GM12865 (cell line): ENCODE results near the gene DEDD.
A peak's percentile ranks its signal among the peaks of the same experiment; 100 is the strongest.

Experiments
- DNase-seq: peaks from one replicate; pipeline ENCODE4 v3.0.0; 2010; ENCODE audit warnings: low read depth
- H3K4me3 ChIP-seq: 2 replicates; pipeline ENCODE4 v1.5.1; 2011; ENCODE audit warnings: mild to moderate bottlenecking, low read depth, low read length, control low read depth
- TF ChIP-seq, protein P1 (sequence below): IDR thresholded peaks from 2 replicates; pipeline ENCODE4 v1.5.1; 2011; ENCODE audit warnings: low read length, control low read depth, low read depth, inconsistent platforms; ENCODE audit not compliant: insufficient read depth; ENCODE audit errors: missing control alignments

Gene DEDD

DNA sequence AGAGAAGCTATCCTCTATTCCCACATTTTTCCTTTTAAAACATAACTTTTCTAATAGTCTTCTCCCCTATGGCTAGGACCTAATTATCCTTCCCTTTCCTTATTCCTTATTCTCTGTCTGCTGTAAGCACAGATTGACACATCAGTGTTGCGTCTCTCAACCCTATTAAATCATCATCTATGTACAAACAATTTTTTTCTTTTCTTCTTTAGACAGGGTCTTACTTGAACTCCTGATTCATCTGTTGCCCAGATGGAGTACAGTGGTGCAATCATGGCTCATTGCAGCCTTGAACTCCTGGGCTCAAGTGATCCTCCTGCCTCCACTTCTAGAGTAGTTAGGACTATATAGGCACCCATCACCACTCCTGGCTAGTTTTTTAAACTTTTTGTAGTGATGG is 26.0 kb downstream of the DEDD start:
- DNase-seq: no peak
- H3K4me3 ChIP-seq: no peak overlapping the region
- TF ChIP-seq, protein P1, sequence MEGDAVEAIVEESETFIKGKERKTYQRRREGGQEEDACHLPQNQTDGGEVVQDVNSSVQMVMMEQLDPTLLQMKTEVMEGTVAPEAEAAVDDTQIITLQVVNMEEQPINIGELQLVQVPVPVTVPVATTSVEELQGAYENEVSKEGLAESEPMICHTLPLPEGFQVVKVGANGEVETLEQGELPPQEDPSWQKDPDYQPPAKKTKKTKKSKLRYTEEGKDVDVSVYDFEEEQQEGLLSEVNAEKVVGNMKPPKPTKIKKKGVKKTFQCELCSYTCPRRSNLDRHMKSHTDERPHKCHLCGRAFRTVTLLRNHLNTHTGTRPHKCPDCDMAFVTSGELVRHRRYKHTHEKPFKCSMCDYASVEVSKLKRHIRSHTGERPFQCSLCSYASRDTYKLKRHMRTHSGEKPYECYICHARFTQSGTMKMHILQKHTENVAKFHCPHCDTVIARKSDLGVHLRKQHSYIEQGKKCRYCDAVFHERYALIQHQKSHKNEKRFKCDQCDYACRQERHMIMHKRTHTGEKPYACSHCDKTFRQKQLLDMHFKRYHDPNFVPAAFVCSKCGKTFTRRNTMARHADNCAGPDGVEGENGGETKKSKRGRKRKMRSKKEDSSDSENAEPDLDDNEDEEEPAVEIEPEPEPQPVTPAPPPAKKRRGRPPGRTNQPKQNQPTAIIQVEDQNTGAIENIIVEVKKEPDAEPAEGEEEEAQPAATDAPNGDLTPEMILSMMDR: no peak

- DNase-seq: no peak
- no peak overlapping the region for H3K4me3 ChIP-seq
Observed at GRCh38 chr1:161100556-161100955, 31.9 kb downstream of the DEDD start.

DNA sequence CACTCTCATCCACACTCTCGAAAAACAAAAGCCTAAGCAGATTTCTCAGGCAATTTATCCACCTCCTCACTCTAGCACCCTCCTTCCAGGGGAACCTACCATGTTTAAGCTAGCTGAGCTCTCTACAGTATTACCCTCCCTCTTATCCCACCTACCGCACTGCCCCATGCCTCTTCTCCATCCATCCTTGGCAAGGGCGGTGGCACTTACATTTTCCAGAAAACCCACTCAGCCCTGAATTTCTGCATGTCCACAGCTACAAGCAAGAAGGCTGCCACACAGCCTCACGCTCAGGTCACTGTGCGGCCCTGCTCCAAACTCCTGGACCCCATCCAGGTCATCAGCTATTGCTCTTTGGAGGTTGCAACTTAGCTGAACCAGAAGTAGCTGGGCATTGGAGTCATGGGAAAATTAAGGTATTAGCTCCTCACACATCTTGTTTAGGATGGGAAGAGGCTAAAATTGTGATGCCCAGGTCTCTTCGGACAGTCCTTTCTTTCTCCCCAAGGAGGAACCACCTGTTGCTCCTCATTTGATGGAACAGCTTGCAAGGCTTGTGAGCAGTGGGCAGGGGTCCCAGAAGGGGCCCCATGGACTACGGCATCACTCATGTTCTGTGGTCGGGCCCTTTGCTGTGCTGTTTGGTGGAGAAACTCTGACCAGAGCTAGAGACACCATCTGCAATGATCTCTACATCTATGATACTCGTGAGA is 33.2 kb downstream of the DEDD start:
- H3K4me3 ChIP-seq: peak overlapping the region; percentile 68
- no peak for DNase-seq
- TF ChIP-seq, protein P1: no peak

More at GRCh38 chr1:161100556-161100955, 31.9 kb downstream of the DEDD start:
- TF ChIP-seq, protein P1: no peak

DNA sequence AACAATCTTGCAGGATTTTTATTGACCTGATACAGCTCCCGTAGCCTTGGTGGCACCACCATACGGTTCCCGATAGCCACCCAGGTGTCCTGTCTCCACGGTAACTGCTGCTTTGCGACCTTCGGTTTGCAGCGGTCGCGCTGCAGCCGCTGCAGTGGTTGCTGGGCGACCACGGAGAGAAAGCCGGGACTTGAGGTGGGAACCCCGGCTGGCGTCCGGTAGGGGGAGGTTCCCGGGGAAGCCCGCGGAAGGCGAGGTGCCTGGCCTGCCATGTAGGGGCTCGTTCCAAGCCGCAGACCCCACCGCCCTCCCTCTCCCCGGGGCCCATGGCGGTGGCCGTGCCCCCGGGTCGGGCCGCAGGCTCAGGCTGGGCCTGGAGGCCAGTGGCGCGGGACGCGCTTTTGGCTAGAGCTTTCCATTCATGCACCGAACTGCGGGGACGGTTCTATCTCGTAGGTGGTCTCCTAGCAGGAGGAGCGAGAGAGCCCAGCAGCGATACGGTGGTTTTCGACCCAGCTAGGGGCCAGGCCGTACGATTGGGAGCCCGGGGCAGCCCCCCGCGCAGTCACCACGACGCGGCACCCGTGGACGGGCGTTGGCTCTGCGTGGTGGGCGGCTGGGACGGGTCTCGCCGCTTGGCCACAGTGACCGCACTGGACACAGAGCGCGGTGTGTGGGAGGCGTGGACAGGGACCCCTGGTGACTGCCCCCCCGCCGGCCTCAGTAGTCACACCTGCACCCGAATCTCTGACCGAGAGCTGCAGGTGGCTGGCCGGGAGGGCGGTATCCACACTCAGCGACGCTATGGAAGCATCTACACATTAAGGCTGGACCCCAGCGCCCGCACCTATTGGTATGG is 34.0 kb downstream of the DEDD start, which contains the start of gene KLHDC9:
Gene KLHDC9 (plus strand): TSS at position 152 of the 859 bp plus-strand sequence. CDS start 175 bp downstream, at position 327.
- peak; percentile 98 for DNase-seq
- H3K4me3 ChIP-seq: peak within 1 kb of the TSS; percentile 68
- TF ChIP-seq, protein P1: peak; percentile 17

- peak; percentile 34 for DNase-seq
- H3K4me3 ChIP-seq: no peak overlapping the region
- TF ChIP-seq, protein P1: no peak
Observed at GRCh38 chr1:161096530-161096929, 35.9 kb downstream of the DEDD start.

DNA sequence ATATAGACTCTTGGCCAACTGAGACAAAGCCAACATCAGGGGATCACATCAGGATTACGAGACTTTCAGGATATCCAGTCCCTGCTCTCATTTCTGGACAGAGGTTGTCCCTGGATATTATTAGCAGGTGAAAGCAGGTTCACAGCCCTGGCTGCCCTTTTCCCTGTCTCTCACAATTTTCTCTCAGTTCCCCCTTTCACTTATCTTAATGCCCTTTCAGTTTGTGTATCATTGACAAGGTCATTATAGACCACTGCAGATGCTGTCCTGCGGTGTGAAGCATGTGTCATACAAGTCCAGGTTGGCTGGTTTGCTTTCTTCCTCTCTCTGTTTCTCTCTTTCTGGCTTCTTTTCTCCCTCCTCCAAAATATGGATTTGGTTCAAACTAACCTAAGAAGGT is 36.5 kb downstream of the DEDD start:
- H3K4me3 ChIP-seq: no peak overlapping the region
- DNase-seq: peak; percentile 82
- TF ChIP-seq, protein P1: no peak
